GM18868 (cell line): ENCODE results near the gene ANAPC1.
"Not testable (repeated sequence)": the region's sequence is repeated elsewhere in the genome, so short reads cannot be mapped to it uniquely, and the experiment has no call there.

Experiments used
- ATAC-seq: cut with Tn5 transposase; IDR thresholded peaks from one replicate; pipeline ENCODE4 v1.9.1; 2021; ENCODE audit warnings: mild to moderate bottlenecking, moderate library complexity; ENCODE audit not compliant: unreplicated experiment

The ANAPC1 gene

GRCh38 chr2:111735838-111736721 is 147.9 kb downstream of the ANAPC1 start:
- ATAC-seq, result peak; percentile 70

GRCh38 chr2:111735420-111735819 is 148.6 kb downstream of the ANAPC1 start:
- not testable (repeated sequence) for ATAC-seq

- ATAC-seq, result not testable (repeated sequence)
Observed at GRCh38 chr2:111729812-111730458, 154.1 kb downstream of the ANAPC1 start.

GRCh38 chr2:111727611-111728110 is 156.3 kb downstream of the ANAPC1 start:
- ATAC-seq, result not testable (repeated sequence)

GRCh38 chr2:111725742-111726141 is 158.3 kb downstream of the ANAPC1 start:
- ATAC-seq, result not testable (repeated sequence)

- not testable (repeated sequence) for ATAC-seq
Observed at GRCh38 chr2:111719610-111720009, 164.4 kb downstream of the ANAPC1 start.
